Caki2 (cell line): ENCODE results near the gene RUFY4. TPM values are rescaled to one million over a fixed set of nuclear protein-coding genes. Genes with fewer than 3 reads are reported as not detected.
"Not testable (repeated sequence)": the region's sequence is repeated elsewhere in the genome, so short reads cannot be mapped to it uniquely, and the experiment has no call there.

Experiments
- DNase-seq: peaks from one replicate; pipeline ENCODE4 v3.0.0-alpha.2; 2015; ENCODE audit warnings: low read depth
- in situ Hi-C: cut with HindIII; loops from 2 replicates; pipeline ENCODE4 v1.10.0; 2016; ENCODE audit warnings: low sequenced_read_pairs, low pct_unique_long_range_greater_than_20kb, mixed read lengths
- total RNA-seq: library from RNA; depleted of rRNA; stranded (reverse); fragments of >200 nt; shearing (Covaris generic); gene quantifications from 2 replicates; pipeline ENCODE4 v1.2.3, GENCODE V29; 2014; ENCODE audit warnings: low replicate concordance

The RUFY4 gene
- total RNA-seq, 1 experiment from 2014 or later: not detected

- in situ Hi-C loops: no loop called here
Measured at GRCh38 chr2:218029366-218030360, 39.4 kb upstream of the RUFY4 start.

GRCh38 chr2:218030409-218031195 is 38.5 kb upstream of the RUFY4 start:
- in situ Hi-C loops: no loop called here
- DNase-seq: no peak

More at GRCh38 chr2:218029366-218030360, 39.4 kb upstream of the RUFY4 start:
- DNase-seq: no peak

GRCh38 chr2:218031261-218031660 is 37.8 kb upstream of the RUFY4 start:
- DNase-seq: no peak

GRCh38 chr2:218031771-218032257 is 37.2 kb upstream of the RUFY4 start:
- DNase-seq: no peak
- in situ Hi-C loops: no loop called here

More at GRCh38 chr2:218031261-218031660, 37.8 kb upstream of the RUFY4 start:
- in situ Hi-C loops: no loop called here

- in situ Hi-C loops: no loop called here
Measured at GRCh38 chr2:218032336-218033171, 36.5 kb upstream of the RUFY4 start.

GRCh38 chr2:218033208-218033589 is 35.9 kb upstream of the RUFY4 start:
- in situ Hi-C loops: no loop called here

More at GRCh38 chr2:218032336-218033171, 36.5 kb upstream of the RUFY4 start:
- DNase-seq: no peak

GRCh38 chr2:218033590-218034496 is 35.2 kb upstream of the RUFY4 start:
- in situ Hi-C loops: no loop called here

More at GRCh38 chr2:218033208-218033589, 35.9 kb upstream of the RUFY4 start:
- no peak for DNase-seq

GRCh38 chr2:218034497-218035213 is 34.4 kb upstream of the RUFY4 start:
- in situ Hi-C loops: not testable (repeated sequence)
- peak; percentile 41 for DNase-seq

More at GRCh38 chr2:218033590-218034496, 35.2 kb upstream of the RUFY4 start:
- DNase-seq: no peak

GRCh38 chr2:218035463-218036100 is 33.5 kb upstream of the RUFY4 start:
- in situ Hi-C loops: no loop called here
- no peak for DNase-seq

- in situ Hi-C loops: no loop called here
- DNase-seq: no peak
Measured at GRCh38 chr2:218036371-218036770, 32.7 kb upstream of the RUFY4 start.

GRCh38 chr2:218039171-218039570 is 29.9 kb upstream of the RUFY4 start:
- in situ Hi-C loops: no loop called here
- peak; percentile 57 for DNase-seq

GRCh38 chr2:218040883-218041282 is 28.2 kb upstream of the RUFY4 start:
- in situ Hi-C loops: no loop called here
- DNase-seq: no peak

- no peak for DNase-seq
- in situ Hi-C loops: no loop called here
Measured at GRCh38 chr2:218041302-218042168, 27.5 kb upstream of the RUFY4 start.

- no peak for DNase-seq
- in situ Hi-C loops: no loop called here
Measured at GRCh38 chr2:218043100-218043499, 26.0 kb upstream of the RUFY4 start.

GRCh38 chr2:218043701-218044109 is 25.3 kb upstream of the RUFY4 start:
- DNase-seq: no peak
- in situ Hi-C loops: no loop called here
